Ammon's horn (tissue), 1 donor: ENCODE results near the gene LRP1-AS.

Experiments used
- DNase-seq: peaks from one replicate; pipeline ENCODE4 v3.0.0-alpha.2; 2016; ENCODE audit warnings: low spot score

The LRP1-AS gene

DNA sequence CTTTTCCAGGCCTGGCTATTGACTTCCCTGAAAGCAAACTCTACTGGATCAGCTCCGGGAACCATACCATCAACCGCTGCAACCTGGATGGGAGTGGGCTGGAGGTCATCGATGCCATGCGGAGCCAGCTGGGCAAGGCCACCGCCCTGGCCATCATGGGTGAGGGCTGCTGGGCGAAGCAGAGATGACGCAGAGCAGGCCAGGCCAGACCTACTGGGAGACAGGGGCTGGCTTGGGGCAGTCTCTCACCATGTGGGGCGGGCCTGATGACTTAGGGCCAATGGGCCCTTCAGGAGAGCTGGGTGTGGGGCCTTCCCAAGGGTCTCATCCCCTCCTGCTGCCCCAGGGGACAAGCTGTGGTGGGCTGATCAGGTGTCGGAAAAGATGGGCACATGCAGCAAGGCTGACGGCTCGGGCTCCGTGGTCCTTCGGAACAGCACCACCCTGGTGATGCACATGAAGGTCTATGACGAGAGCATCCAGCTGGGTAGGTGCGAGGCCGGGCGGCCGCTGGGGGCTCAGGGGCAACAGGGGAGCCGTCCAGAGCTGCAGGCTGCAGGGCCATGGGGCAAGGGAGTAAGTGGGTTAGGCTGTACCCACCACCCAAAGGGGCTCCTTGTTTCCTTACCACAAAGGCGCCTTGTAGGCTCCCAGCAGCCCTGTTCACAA is 33.0 kb upstream of the LRP1-AS start:
- DNase-seq, result no peak

DNA sequence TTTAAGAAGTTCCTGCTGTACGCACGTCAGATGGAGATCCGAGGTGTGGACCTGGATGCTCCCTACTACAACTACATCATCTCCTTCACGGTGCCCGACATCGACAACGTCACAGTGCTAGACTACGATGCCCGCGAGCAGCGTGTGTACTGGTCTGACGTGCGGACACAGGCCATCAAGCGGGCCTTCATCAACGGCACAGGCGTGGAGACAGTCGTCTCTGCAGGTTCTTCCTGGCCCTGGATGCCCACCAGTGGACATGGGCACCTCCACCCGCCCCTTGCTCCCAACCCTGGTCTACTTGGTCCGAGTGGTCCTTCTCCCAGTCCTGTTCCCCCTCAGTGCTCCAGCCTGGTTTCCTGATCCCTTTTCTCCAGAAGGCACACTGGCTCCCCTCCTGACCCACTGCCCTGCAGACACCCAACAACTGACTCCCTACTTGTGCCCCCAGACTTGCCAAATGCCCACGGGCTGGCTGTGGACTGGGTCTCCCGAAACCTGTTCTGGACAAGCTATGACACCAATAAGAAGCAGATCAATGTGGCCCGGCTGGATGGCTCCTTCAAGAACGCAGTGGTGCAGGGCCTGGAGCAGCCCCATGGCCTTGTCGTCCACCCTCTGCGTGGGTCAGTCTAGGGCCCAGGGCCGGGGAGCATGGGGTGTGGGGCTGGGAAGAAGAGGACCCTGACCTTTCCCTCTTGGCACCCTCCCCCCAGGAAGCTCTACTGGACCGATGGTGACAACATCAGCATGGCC is 32.1 kb upstream of the LRP1-AS start:
- no peak for DNase-seq

DNA sequence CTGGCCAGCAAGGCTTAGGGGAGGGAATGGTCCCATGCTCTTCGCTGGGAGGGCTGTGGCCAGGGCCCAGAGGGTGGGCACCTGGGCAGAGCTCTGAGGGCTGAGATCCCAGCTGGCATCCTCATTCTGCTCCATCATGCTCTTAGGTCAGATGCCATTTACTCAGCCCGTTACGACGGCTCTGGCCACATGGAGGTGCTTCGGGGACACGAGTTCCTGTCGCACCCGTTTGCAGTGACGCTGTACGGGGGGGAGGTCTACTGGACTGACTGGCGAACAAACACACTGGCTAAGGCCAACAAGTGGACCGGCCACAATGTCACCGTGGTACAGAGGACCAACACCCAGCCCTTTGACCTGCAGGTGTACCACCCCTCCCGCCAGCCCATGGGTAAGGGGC is 30.8 kb upstream of the LRP1-AS start:
- DNase-seq, result no peak

DNA sequence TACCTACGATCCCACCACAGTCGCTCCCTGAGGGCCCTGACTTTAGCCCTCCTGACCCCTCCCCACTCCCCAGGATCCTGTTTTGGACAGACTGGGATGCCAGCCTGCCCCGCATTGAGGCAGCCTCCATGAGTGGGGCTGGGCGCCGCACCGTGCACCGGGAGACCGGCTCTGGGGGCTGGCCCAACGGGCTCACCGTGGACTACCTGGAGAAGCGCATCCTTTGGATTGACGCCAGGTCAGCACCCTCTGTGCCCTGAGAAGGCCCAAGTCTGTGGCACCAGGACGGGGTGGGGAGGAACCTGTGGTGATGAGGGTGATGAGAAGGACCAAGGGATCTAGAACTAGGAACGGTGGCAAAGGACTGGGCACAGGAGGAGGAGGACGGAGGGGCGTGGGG is 29.9 kb upstream of the LRP1-AS start:
- DNase-seq, result no peak

DNA sequence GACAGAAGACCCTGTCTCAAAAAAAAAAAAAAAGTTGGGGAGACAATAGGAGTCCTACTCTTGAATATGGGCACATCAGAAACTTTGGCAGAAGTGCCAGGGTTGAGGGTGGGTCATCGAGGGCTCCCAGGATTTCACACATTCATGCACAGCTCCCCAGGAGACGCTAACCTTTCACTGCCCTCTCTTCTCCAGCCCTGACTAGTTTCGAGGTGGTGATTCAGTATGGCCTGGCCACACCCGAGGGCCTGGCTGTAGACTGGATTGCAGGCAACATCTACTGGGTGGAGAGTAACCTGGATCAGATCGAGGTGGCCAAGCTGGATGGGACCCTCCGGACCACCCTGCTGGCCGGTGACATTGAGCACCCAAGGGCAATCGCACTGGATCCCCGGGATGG is 29.4 kb upstream of the LRP1-AS start:
- DNase-seq, result no peak

DNA sequence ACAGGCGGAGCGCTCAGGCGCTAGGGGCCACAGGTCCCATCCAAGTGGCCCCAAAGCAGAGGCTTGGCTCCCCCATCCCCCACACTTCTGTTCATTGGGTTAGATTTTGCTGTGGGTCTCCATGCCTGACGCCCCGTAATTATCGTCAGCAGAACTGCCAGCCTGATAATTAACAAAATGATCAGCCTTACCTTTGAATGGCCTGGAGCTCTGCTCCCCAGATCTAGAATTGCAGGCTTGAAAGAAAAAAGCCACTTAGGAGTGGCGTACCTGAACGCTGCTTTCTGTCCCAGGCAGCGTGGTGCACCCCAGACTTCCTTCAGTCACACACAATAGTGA is 28.7 kb upstream of the LRP1-AS start:
- no peak for DNase-seq

DNA sequence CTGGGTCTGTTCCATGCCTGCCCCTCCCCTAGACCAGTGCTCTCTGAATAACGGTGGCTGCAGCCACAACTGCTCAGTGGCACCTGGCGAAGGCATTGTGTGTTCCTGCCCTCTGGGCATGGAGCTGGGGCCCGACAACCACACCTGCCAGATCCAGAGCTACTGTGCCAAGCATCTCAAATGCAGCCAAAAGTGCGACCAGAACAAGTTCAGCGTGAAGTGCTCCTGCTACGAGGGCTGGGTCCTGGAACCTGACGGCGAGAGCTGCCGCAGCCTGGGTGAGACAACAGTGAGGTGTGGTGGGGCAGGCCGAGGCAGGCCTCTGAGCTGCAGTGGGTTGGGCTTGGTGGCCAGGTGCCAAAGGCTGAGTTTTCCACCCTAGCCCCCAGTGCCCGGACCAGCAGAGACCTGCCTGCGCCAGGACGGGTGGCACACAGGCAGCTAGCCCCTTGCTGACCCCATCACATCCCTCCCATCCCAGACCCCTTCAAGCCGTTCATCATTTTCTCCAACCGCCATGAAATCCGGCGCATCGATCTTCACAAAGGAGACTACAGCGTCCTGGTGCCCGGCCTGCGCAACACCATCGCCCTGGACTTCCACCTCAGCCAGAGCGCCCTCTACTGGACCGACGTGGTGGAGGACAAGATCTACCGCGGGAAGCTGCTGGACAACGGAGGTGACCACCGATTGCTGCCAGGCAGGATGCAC is 28.2 kb upstream of the LRP1-AS start:
- peak; percentile 87 for DNase-seq

DNA sequence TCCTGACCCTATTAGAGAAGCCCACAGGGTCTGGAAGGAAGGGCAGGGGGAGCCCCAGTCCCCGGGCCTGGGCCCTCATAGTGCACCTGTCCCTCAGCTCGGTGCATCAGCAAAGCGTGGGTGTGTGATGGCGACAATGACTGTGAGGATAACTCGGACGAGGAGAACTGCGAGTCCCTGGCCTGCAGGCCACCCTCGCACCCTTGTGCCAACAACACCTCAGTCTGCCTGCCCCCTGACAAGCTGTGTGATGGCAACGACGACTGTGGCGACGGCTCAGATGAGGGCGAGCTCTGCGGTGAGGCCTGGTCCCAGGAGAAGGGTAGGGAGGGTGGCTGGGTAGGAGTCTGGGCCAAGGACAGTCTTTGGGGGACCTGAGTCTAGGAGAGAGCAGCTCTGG is 26.3 kb upstream of the LRP1-AS start:
- no peak for DNase-seq

DNA sequence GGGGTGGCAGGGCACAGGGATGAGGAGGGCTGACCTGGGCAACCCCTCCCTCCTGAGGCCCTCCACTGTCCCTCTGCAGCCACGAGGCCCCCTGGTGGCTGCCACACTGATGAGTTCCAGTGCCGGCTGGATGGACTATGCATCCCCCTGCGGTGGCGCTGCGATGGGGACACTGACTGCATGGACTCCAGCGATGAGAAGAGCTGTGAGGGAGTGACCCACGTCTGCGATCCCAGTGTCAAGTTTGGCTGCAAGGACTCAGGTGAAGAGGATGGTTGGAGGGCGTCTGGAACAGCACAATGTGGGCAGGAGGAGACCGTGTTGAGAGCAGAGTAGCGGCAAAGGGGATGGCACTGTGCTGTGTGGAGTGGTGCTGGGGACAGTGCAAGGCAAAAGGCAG is 25.7 kb upstream of the LRP1-AS start:
- no peak for DNase-seq

DNA sequence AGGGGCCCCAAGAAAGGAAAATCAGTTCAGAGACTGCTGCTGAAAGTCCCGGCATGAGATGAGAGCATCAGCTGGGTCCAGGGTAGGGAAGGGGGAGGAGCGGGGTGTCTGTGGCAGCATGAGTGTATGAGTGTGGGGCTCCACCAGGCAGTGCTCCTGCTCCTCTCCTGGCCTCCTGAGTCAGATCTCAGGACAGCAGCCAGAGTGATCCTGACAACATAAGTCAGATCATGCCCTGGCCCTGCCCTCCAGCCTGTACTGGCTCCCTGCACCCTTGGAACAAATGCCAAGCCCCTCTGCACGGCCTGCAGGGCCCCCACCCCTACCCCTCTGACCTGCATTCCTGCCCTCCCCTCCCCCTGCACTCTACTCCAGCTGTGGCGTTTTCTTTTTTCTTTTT is 24.2 kb upstream of the LRP1-AS start:
- DNase-seq, result no peak

DNA sequence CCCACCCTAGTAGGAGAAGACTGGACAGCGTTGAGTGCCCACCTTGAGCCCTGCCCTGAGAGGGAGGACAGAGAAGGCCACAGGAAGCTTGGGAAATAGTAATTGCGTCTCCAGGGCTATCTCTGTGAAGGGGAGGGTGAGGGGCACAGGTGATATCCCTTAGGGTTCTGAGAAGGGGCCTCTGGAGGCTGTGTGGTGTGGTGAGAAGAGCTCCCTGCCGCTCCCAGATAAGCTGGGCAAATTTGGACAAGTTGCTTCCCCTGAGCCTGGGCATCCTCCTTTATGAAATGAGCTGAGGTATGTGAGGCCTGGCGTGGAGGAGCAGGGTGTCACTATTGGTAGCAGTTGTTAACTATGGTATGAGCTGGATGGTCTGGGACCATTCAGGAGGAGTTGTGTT is 23.5 kb upstream of the LRP1-AS start:
- DNase-seq, result no peak

DNA sequence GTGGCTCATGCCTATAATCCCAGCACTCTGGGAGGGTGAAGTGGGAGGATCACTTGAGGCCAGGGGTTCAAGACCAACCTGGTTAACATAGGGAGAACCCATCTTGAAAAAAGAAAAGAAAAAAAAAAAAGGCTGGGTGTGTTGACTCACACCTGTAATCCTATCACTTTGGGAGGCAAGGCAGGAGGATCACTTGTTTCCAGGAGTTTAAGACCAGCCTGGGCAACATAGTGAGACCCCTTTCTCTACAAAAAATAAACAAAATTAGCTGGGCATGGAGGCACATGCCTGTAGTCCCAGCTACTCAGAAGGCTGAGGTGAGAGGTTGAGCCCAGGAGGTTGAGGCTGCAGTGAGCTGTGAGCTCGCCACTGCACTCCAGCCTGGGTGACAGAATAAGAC is 23.0 kb upstream of the LRP1-AS start:
- DNase-seq, result no peak

DNA sequence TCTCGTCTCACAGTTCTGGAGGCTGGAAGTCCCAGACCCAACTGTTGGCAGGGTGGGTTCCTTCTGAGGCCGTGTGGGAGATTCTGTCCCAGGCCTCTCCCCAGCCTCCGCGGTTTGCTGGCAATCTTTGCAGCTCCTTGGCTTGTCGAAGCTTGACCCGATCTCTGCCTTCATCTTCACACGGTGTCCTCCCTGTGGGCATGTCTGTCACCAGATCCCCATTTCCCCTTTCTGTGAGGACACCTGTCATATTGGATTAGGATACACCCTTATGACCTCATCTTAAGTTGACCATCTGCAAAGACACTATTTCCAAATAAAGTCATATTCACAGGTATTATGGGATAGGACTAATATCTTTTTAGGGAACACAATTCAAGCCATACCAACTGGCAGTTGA is 22.6 kb upstream of the LRP1-AS start:
- no peak for DNase-seq

DNA sequence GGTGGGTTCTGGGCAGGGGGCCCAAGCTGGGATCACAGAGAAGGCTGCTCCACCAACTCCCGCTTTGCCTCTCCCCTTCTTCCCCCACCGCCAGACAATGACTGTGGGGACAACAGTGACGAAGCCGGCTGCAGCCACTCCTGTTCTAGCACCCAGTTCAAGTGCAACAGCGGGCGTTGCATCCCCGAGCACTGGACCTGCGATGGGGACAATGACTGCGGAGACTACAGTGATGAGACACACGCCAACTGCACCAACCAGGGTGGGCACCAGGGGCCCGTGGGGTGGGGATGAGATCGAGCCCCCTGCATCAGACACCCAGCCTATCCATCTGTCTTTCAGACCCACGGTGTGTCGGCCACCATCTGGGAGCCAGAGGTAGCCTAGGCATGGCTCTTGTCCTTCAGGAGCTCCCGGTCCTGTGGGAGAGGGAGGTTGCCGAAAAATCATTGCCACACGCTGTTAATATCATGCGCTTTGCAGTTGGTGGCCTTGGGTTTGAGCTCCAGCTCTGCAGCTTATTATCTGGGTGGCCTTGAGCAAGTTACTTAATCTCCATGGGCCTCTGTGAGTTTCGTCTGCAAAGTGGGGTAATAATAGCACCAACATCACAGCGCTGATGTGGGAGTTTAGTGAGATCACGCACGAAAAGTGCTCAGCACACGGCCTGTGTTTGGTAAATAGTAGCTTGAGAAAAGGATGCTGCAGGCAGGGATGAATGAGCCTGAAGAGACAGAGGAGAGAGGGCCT is 21.8 kb upstream of the LRP1-AS start:
- peak; percentile 65 for DNase-seq

DNA sequence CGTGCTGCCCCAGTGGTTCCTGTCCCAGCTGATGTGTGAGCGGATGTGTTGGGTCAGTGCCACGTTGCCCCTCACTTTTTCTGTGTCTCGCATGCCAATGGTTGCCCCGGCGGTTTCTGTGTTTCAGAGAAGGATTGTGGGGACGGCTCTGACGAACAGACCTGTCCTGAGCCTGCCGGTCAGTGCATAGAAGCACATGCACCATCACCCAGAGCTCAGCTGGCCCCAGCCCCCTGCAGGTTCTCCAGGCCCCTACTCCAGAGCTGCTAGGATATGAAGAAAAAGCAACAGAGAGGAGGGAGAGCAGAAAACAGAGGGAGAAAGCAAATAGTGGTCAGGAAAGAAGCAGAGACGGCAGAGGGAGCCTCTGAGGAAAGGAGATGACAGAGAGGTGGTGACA is 20.6 kb upstream of the LRP1-AS start:
- DNase-seq, result no peak

DNA sequence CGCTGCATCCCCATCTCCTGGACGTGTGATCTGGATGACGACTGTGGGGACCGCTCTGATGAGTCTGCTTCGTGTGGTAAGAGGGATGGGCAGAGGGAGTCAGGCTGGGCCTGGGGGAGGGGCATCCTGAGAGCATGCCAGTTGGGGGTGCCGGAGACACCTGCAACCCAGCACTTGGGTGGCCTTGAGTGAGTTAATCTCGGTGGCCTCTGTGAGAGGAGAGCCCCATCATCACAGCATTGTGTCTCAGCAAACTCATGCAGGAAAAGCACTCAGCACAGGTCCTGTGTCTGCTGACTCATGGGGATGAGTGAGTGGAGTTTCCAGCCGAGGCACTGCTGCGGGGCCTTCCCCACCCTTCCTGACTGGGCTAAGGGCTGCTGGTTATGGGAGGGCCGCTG is 19.6 kb upstream of the LRP1-AS start:
- no peak for DNase-seq

DNA sequence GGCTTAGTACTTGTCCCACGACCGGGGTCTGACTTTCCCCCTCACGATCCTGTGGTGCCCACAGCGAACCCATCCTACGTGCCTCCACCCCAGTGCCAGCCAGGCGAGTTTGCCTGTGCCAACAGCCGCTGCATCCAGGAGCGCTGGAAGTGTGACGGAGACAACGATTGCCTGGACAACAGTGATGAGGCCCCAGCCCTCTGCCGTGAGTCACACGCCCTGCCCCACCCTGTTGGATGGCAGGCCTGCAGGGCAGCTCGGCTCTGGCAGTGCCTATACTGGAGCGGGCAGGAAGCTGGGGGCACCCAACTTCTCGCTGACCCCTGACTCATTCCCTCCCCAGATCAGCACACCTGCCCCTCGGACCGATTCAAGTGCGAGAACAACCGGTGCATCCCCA is 18.3 kb upstream of the LRP1-AS start:
- DNase-seq, result no peak

DNA sequence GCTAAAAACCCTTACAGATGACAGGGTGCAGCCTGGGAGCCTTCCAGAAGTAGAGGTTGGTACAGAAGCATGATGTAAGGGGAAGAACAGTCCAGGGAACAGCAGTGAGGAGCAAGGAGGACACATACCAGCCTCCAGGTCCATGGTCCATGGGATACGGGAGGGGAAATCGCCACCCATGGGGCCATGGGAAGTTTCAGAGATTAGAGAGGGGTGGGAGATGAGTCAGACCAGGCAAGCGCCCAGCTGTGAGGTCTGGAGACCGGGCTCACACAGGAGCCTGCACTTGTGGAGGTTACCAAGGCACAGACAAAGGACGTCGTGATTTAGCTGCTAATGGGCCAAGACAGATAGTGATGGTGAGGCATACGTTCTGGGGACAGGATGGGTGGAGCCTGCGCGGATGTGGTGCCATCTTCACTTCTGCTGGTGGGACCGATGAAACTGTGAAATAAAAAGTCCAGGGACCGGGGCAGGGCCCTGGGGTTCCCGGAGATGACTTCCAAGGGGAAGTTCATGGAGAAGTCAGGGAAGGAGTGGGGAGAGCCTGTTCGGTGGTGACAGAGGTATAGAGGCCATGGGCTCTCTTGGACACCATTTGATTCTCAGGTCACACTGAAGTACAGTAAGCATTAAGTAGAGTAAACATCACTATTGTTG is 17.7 kb upstream of the LRP1-AS start:
- no peak for DNase-seq

DNA sequence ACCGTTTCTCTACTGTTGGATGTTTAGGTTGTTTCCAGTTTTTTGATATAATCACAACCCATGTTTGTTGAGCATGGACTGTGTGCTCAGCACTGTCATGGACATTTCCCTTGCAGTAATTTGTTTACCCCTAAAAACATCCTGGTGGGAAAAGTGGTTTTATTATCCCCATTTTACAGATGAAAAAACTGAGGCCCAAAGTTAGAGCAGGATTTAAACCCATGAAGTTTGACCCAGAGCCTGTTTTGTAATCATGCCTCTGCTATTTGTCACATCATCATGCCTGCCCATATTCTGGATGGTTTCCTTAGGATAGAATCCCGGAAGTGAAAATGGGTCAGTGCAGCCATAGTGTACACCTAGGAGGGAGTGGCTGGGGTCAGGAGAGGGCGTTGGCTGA is 17.0 kb upstream of the LRP1-AS start:
- DNase-seq, result no peak

DNA sequence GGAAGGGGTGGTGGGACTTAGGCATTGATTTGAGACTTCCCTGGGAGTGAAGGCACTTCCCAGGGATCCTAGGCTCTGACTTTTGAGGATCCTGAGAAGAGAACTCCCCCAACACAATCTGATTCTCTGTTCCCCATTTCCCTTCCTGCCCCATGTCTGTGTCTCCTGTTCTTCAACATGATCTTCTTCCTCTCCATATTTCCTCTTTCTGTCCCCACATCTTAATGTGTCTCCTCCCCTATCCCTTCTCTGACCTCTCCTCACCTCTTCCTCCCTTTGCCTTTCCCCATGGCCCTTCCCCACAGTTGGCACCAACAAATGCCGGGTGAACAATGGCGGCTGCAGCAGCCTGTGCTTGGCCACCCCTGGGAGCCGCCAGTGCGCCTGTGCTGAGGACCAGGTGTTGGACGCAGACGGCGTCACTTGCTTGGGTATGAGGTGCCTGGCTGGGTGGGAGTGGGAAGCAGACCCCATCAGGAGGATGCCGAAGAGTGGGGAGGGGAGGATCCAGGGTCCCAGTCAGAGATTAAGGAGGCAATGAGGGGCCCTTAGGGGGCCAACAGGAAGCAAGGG is 15.2 kb upstream of the LRP1-AS start:
- DNase-seq, result peak; percentile 58

DNA sequence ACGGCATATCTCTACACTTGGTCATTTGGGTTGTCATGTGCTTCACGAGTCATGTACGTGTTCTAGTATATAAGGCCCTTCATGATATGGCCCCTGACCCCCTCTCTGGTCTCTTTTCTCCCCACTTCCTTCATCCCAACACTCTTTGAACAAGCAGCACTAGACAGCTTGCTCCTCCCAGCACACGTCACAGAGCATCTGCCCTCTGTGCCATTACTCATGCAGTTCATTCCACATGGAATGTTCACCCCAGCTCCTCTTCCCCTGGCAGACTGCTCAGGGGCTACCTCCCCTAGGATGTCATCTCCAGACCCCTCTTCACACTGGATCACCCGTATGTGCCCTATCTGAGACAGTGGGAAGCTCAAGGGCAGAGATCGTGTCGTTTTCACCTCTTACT is 14.1 kb upstream of the LRP1-AS start:
- DNase-seq, result no peak

DNA sequence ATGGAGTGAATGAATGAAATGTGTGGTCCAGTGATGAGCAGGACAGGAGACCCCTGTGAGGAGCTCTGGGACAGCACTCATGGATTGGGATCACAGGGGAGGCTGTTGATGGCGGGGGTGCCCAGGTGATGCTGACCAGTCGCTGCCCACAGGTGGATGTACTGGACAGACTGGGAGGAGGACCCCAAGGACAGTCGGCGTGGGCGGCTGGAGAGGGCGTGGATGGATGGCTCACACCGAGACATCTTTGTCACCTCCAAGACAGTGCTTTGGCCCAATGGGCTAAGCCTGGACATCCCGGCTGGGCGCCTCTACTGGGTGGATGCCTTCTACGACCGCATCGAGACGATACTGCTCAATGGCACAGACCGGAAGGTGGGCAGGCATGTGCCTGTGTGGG is 13.3 kb upstream of the LRP1-AS start:
- DNase-seq, result no peak
